ENCODE results near the gene VCL. TPM values are rescaled to one million over a fixed set of nuclear protein-coding genes. Genes with fewer than 3 reads are reported as not detected.

The VCL gene
- total and polyA plus RNA-seq, 9 of the 15 experiments (the other 6 are each of a cell fraction or from before 2014, with no cell fraction given), result 29.8 to 186 (median 76.4) TPM

GRCh38 chr10:73962386-73962785, 35.5 kb upstream of the VCL start:
- ChIA-PET POLR2A (interaction anchor here (0.8 to 1.5 kb wide), 4 partner anchors 9 to 111 kb away, joined by 3 read pairs; no protein-coding TSS in a partner anchor), CTCF (ENCODE audit: low intra/inter-chr PET ratio) (no interaction called here)
- Histone ChIP-seq H3K27ac (ENCODE audit: extremely low read depth, low read depth, low read length) (no peak overlapping the region), H3K4me3 (no peak overlapping the region), H3K9me1 (ENCODE audit: control insufficient read depth, insufficient read depth, low read length) (no peaks in the 10 kb centered on the region), H4K20me1 (replicated peaks; ENCODE audit: control insufficient read depth, insufficient read depth, low read length) (no peaks in the 10 kb centered on the region), H3K36me3 (ENCODE audit: control insufficient read depth, insufficient read depth, low read length) (no peaks in the 10 kb centered on the region), H3K9ac (ENCODE audit: insufficient read depth in 1 of 2, low read depth in 2 of 2, low read length in 2 of 2) (no peak overlapping the region; a peak in 1 of 4 replicates), H3K79me2 (ENCODE audit: control insufficient read depth, insufficient read depth, low read length) (no peaks in the 10 kb centered on the region), H3K4me2 (ENCODE audit: insufficient read depth, low read length) (no peak overlapping the region), H2AFZ (ENCODE audit: low read depth, low read length) (0 out of 2 replicates have a peak overlapping the region, but pooled peaks have one; percentile 40), H3K9me3 (replicated peaks; ENCODE audit: control insufficient read depth, insufficient read depth, low read depth, low read length) (peaks cover 5% of the 10 kb centered on the region; the same call in 1 of the 2 replicates), H3K27me3 (ENCODE audit: control insufficient read depth in 2 of 2, insufficient read depth in 2 of 2, low read length in 2 of 2) (no peaks in the 10 kb centered on the region), H3K4me1 (replicated peaks in 1 of 2; ENCODE audit: control insufficient read depth in 2 of 2, insufficient read depth in 2 of 2, low read length in 2 of 2) (peaks cover 32 to 36% of the 10 kb centered on the region in 2 experiments)
- ATAC-seq, result no peak
- BruUV-seq (replicated peaks), result no TSS peak
- intact Hi-C loops (cut with micrococcal nuclease) (no loop called here), in situ Hi-C loops (cut with MboI) (no loop called here)
- FAIRE-seq, result no peak
- DNase-seq (ENCODE audit: extremely low read depth in 1 of 4, low spot score in 3 of 4), result no peak
- WGBS (ENCODE audit: insufficient coverage, low coverage, missing lambda C conversion rate), result 100% methylated on average over 2 of the region's 2 CpGs
- TF ChIP-seq SRSF1 (IDR thresholded peaks at IDR 0.05; ENCODE audit: low read depth, low read length) (no peak), GABPB2 (CRISPR knock-in tag; conservative IDR thresholded peaks at IDR 0.05) (no peak), ZNF395 (CRISPR knock-in tag; IDR thresholded peaks at IDR 0.05) (no peak), MLX (CRISPR knock-in tag; conservative IDR thresholded peaks at IDR 0.05) (no peak), HINFP (tag; conservative IDR thresholded peaks at IDR 0.05; ENCODE audit: low read depth) (no peak), NR2F6 (CRISPR knock-in tag; IDR thresholded peaks at IDR 0.05) (no peak), MED1 (CRISPR knock-in tag; IDR thresholded peaks at IDR 0.05; ENCODE audit: borderline replicate concordance) (no peak), DDX20 (tag; IDR thresholded peaks at IDR 0.05; ENCODE audit: low read depth) (no peak), E2F1 (CRISPR knock-in tag; IDR thresholded peaks at IDR 0.05) (no peak), ARID4B (CRISPR knock-in tag; IDR thresholded peaks at IDR 0.05) (no peak), ATF1 (CRISPR knock-in tag; IDR thresholded peaks at IDR 0.05) (no peak), ATF1 (tag; IDR thresholded peaks at IDR 0.05) (no peak)

All from K562 (cell line).